GM12892 (cell line): ENCODE results near the gene KRTAP5-6.
A peak's percentile ranks its signal among the peaks of the same experiment; 100 is the strongest.

ENCODE experiments used
- DNase-seq: peaks from one replicate; pipeline ENCODE4 v3.0.0; 2011; ENCODE audit not compliant: insufficient read length
- FAIRE-seq: peaks from 2 replicates; lab custom pipeline; 2011; peaks lifted over from hg19 to GRCh38; lab: Jason Lieb, UNC
- POLR2A ChIP-seq: IDR thresholded peaks from 2 replicates; pipeline ENCODE4 v1.6.1; 2011; ENCODE audit warnings: low read depth, low read length, control low read depth
- POLR2AphosphoS5 ChIP-seq: IDR thresholded peaks from 2 replicates; pipeline ENCODE4 v1.6.1; 2011; ENCODE audit warnings: low read depth, low read length, control low read depth
- TAF1 ChIP-seq: IDR thresholded peaks from 2 replicates; pipeline ENCODE4 v1.6.1; 2011; ENCODE audit warnings: low read depth, mild to moderate bottlenecking, control low read depth, low read length, borderline replicate concordance

Gene KRTAP5-6

GRCh38 chr11:1690167-1691025 lies 6.6 kb upstream of the KRTAP5-6 start:
- no peak for TF ChIP-seq POLR2A
- DNase-seq = no peak
- FAIRE-seq = no peak

- DNase-seq (no peak), FAIRE-seq (no peak)
- TF ChIP-seq TAF1 (no peak), POLR2A (no peak), POLR2AphosphoS5 (no peak)
Measured at GRCh38 chr11:1691026-1691877, 5.7 kb upstream of the KRTAP5-6 start.

- TF ChIP-seq POLR2A = no peak
- no peak for TF ChIP-seq TAF1
- no peak for TF ChIP-seq POLR2AphosphoS5
- no peak for DNase-seq
- no peak for FAIRE-seq
Measured at GRCh38 chr11:1691878-1692707, 4.9 kb upstream of the KRTAP5-6 start.

- FAIRE-seq = no peak
- DNase-seq = no peak
- TF ChIP-seq TAF1 (no peak), POLR2A (no peak), POLR2AphosphoS5 (no peak)
Measured at GRCh38 chr11:1692708-1693326, 4.2 kb upstream of the KRTAP5-6 start.

- FAIRE-seq = no peak
- no peak for TF ChIP-seq TAF1
- TF ChIP-seq POLR2A = no peak
- TF ChIP-seq POLR2AphosphoS5 = no peak
- DNase-seq = peak; percentile 78
Measured at GRCh38 chr11:1693327-1694063, 3.5 kb upstream of the KRTAP5-6 start.

- TF ChIP-seq TAF1 (no peak), POLR2A (no peak), POLR2AphosphoS5 (no peak)
- DNase-seq (peak; percentile 95), FAIRE-seq (peak; percentile 86)
Measured at GRCh38 chr11:1694064-1694845, 2.7 kb upstream of the KRTAP5-6 start.

- TF ChIP-seq POLR2AphosphoS5 (no peak), TAF1 (no peak)
- no peak for DNase-seq
- no peak for FAIRE-seq
Measured at GRCh38 chr11:1694846-1695547, 2.0 kb upstream of the KRTAP5-6 start.

GRCh38 chr11:1695548-1696108 lies 1.4 kb upstream of the KRTAP5-6 start:
- DNase-seq (no peak), FAIRE-seq (no peak)
- TF ChIP-seq POLR2A = no peak
- TF ChIP-seq TAF1 = no peak
- no peak for TF ChIP-seq POLR2AphosphoS5

- DNase-seq (no peak), FAIRE-seq (no peak)
- TF ChIP-seq TAF1 (no peak), POLR2AphosphoS5 (no peak), POLR2A (no peak)
Measured at GRCh38 chr11:1699771-1700170, 2.8 kb downstream of the KRTAP5-6 start.
